Measurements from ENCODE around the gene CNEP1R1.

GRCh38 chr16:50037662-50038220 lies 12.7 kb downstream of the CNEP1R1 start:
- TF ChIP-seq CTCF (IDR thresholded peaks at IDR 0.05; ENCODE audit: poor library complexity, severe bottlenecking) (no peak), EZH2 (IDR thresholded peaks at IDR 0.05; ENCODE audit: borderline replicate concordance, insufficient read depth, low read length, poor library complexity, severe bottlenecking) (no peak), TAF1 (IDR thresholded peaks at IDR 0.05; ENCODE audit: low read depth) (no peak), MXI1 (conservative IDR thresholded peaks at IDR 0.05; ENCODE audit: poor library complexity, severe bottlenecking) (no peak), REST (IDR thresholded peaks at IDR 0.05; ENCODE audit: borderline replicate concordance) (no peak), RAD21 (conservative IDR thresholded peaks at IDR 0.05) (no peak), POLR2AphosphoS5 (IDR thresholded peaks at IDR 0.05) (no peak), EP300 (conservative IDR thresholded peaks at IDR 0.05; ENCODE audit: poor library complexity, severe bottlenecking) (no peak), SMC3 (conservative IDR thresholded peaks at IDR 0.05; ENCODE audit: poor library complexity) (no peak)

All from neural cell (in vitro differentiated cells).